Limb (tissue), 2 donors: ENCODE results near the gene KHK.

Experiments
- DNase-seq, 2 donors: peaks; one replicate each; pipeline ENCODE4 v3.0.0-alpha.2; 2016; ENCODE audit errors: extremely low spot score in 2 of 2

KHK gene

GRCh38 chr2:27080603-27080936 lies 6.0 kb upstream of the KHK start:
- DNase-seq = no peak

DNA sequence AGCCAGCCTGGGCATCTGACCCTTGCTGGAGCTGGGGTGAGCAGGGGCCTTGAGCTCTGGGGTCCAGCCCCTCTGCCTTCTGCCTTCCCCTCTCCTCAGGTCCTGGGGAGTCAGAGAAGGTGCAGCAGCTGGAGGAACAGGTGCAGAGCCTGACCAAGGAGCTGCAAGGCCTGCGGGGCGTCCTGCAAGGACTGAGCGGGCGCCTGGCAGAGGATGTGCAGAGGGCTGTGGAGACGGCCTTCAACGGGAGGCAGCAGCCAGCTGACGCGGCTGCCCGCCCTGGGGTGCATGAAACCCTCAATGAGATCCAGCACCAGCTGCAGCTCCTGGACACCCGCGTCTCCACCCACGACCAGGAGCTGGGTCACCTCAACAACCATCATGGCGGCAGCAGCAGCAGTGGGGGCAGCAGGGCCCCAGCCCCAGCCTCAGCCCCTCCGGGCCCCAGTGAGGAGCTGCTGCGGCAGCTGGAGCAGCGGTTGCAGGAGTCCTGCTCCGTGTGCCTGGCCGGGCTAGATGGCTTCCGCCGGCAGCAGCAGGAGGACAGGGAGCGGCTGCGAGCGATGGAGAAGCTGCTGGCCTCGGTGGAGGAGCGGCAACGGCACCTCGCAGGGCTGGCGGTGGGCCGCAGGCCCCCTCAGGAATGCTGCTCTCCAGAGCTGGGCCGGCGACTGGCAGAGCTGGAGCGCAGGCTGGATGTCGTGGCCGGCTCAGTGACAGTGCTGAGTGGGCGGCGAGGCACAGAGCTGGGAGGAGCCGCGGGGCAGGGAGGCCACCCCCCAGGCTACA lies 4.4 kb upstream of the KHK start:
- no peak for DNase-seq

DNA sequence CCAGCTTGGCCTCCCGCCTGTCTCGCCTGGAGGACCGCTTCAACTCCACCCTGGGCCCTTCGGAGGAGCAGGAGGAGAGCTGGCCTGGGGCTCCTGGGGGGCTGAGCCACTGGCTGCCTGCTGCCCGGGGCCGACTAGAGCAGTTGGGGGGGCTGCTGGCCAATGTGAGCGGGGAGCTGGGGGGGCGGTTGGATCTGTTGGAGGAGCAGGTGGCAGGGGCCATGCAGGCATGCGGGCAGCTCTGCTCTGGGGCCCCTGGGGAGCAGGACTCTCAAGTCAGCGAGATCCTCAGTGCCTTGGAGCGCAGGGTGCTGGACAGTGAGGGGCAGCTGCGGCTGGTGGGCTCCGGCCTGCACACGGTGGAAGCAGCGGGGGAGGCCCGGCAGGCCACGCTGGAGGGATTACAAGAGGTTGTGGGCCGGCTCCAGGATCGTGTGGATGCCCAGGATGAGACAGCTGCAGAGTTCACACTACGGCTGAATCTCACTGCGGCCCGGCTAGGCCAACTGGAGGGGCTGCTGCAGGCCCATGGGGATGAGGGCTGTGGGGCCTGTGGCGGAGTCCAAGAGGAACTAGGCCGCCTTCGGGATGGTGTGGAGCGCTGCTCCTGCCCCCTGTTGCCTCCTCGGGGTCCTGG lies 3.7 kb upstream of the KHK start:
- DNase-seq = no peak

DNA sequence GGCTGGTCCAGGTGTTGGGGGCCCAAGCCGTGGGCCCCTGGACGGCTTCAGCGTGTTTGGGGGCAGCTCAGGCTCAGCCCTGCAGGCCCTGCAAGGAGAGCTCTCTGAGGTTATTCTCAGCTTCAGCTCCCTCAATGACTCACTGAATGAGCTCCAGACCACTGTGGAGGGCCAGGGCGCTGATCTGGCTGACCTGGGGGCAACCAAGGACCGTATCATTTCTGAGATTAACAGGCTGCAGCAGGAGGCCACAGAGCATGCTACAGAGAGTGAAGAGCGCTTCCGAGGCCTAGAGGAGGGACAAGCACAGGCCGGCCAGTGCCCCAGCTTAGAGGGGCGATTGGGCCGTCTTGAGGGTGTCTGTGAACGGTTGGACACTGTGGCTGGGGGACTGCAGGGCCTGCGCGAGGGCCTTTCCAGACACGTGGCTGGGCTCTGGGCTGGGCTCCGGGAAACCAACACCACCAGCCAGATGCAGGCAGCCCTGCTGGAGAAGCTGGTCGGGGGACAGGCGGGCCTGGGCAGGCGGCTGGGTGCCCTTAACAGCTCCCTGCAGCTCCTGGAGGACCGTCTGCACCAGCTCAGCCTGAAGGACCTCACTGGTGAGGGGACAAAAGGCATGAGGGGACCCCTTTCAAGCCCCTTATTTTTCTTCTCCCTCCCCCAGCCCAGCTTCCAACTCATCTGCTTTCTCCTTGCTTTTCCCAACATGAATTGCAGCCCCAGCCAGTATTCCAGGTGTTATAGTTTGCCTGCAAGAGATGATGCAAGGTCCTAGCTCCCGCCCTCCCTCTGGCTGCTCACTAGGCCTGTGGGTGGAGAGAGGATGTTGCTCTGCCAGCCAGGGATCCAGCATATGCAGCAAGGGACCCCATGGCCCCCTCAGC lies 2.9 kb upstream of the KHK start:
- no peak for DNase-seq

- no peak for DNase-seq
Observed at GRCh38 chr2:27084297-27085061, 2.1 kb upstream of the KHK start.

DNA sequence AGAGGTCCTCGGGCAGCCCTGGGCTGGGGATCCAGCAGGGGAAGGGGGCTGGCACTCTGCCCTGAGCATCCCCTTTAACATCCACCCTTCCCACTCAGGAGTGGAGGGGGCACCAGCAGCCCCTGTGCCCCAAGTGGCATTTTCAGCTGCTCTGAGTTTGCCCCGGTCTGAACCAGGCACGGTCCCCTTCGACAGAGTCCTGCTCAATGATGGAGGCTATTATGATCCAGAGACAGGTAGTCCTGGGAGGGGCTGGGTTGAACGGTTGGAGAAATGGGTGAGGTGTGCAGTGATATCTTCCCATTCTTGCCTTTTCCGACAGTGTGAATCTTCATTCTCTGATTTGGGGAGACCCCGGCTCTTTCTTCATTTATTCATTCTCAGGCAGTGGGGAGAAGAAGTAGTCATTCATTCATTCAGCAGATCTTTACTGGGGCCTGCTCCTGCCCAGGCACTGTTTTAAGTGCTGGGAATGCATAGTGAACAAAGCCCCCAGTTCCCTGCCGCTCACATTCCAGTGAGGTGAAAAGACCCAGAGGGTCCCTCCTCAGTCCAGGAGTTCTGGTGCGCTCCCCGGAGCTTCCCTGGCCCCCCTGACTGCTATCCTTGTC lies 1.4 kb upstream of the KHK start:
- DNase-seq = no peak

- peak in 1 of 2 donors; percentile 70 for DNase-seq
Observed at GRCh38 chr2:27085673-27086089, 891 bp upstream of the KHK start.

DNA sequence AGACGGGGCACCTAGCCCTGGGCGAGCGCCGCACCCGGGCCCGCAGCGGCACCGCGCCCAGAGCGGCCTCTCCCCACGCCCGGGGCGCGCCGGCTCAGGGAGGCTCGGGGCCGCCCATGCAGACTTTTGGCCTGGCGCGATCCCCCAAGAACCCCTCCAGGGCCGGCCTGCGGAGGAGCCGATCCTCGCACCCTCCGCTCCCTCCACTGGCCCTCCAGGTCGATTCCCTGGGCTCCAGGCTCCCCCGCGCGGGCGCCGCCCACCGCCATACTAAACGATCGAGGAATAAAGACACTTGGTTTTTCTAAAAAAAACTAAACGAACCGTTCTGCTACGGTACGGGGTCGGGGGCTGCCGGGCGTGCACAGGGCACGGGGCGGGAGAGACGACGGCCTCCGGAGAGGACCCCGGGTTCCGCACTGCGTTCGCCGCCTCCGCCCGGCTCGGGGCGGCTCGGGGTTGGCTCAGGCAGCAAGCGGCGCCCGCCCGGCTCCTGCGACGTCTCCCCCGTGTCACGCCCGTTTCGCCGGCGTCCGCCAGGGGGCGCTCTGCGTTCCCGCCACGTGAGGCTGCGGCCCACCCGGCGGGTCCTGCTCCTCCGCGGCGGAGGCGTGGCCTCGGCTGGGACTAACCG lies 365 bp upstream of the KHK start:
- peak; percentile 95 to 99 for DNase-seq

- no peak for DNase-seq
Observed at GRCh38 chr2:27087823-27088410, 1.3 kb downstream of the KHK start.

DNA sequence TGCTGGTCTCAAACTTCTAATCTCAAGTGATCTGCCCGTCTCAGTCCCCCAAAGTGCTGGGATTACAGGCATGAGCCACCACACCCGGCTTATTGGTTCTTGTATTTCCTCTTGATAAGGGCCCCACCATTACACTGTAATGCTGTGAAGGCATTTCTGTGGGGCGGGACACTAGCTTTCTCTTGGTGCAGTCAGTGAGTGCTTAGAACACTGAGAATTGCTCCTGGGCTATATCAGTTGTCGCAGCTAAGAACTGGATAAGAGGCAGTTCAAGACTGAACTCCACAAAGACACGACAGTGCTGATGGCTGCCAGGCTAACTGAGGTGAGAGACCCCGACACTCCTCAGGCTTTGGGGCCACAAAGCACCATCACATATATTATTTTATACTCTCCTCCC lies 2.1 kb downstream of the KHK start:
- no peak for DNase-seq

DNA sequence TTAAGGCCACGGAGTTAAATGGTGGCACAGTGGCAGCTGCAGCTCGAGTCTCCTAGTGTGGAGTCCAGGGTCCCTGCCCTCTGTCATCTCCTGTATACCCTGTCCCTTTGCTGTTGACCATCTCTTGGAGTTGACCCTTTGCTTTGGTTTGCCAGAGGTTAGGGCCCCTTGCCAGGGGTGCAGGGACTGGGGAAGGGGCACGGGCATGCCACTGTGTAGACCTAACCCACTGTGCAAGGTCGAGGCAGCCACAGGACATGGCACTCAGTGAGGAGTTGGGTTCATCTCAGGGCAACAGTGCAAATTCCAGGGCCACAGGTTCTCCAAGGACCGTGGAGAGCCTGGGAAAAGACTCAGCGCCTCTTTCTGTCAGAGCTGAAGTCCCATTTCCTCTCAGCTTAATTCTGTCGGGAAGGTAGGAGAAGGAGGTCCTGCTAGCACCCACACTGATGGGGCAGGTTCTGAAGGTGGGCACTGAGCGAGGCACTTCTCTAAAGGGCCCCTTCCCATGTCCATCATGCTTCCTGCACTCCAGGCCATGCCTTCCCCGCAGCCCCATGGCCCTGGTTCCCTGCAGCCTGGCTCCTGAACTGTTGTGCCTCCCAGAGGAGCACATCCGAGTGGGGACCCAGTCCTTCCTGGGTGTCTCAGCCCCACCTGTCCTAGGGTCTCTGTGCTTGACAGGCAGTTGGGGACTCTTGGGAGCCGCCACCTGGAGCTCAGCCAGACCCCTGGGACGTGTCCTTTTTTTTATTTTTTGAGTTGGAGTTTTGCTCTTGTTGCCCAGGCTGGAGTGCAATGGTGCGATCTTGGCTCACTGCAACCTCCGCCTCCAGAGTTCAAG lies 2.8 kb downstream of the KHK start:
- DNase-seq = no peak

DNA sequence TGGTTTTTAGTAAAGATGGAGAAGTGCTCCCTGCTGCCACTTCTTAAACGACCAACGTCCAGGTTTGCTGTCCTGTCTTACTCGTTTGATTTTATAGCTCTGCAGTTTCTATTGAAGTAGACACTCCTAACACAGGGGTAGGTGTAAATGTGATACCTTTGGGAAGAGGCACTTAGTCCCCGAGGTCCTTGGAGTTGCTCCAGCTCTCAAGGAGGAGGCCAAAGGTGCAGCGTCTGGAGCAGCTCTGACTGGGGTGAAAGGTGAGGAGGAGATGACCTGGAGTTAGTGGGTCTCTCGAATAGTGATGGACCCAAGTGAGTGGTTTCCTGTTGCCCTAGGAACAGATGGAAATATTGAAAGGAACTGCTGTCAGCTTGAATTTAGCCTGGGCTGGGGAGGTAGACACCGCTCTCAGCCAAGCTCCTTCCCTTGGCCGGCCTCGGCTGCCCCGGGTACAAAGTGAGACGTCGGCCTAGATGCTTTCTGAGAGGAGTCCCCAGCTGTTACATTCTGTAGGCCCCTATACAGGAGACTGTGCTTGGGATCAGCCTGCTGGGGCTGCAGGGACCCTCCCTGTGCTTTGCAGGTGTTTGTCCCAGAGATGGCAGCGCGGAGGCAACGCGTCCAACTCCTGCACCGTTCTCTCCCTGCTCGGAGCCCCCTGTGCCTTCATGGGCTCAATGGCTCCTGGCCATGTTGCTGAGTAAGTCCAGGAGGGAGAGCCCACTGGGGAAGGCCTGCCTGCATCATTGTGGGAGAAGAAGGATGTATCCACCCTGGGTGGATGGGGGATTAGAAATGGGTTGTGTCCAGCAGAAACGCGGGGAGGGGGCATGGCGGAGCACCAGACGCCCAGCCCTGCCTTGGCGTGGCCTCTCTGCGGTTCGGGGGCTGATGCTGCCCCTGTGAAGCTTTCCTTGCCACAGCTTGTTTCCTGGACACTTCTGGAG lies 5.4 kb downstream of the KHK start:
- no peak for DNase-seq

DNA sequence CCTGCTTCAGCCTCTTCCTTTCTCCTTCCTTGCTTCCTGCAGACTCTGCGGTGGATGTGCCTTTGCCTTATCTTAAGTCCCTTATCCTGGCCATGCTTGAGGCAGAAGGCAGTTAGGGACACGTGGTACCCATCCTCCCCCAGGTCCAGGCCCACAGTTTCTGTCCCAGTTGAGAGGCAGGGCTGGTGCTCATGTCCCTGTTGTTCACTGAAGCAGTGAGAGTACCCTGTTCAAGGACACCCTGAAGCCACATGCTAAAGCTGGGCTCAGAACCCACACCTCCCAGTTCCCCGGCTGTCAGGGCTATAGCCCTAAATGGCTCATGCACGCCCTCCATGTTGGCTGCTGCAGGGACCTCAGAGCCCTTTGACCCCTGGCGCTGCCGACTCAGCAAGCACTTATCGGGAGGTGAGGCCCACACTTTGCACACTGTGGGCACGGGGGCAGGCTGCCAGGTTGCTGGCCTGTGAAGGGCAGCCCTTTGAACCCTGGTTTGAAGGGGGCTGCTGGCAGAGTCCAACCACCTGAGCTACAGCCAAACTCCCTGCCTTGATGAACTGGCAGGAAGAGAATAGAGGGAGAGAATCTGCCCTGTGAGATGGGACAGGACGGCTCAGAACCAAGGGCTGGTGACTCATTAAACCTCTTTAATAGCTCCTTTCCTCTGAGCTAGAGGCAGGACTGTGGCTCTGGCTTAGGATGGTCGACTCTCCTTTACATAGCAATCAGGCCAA lies 6.3 kb downstream of the KHK start:
- no peak for DNase-seq

DNA sequence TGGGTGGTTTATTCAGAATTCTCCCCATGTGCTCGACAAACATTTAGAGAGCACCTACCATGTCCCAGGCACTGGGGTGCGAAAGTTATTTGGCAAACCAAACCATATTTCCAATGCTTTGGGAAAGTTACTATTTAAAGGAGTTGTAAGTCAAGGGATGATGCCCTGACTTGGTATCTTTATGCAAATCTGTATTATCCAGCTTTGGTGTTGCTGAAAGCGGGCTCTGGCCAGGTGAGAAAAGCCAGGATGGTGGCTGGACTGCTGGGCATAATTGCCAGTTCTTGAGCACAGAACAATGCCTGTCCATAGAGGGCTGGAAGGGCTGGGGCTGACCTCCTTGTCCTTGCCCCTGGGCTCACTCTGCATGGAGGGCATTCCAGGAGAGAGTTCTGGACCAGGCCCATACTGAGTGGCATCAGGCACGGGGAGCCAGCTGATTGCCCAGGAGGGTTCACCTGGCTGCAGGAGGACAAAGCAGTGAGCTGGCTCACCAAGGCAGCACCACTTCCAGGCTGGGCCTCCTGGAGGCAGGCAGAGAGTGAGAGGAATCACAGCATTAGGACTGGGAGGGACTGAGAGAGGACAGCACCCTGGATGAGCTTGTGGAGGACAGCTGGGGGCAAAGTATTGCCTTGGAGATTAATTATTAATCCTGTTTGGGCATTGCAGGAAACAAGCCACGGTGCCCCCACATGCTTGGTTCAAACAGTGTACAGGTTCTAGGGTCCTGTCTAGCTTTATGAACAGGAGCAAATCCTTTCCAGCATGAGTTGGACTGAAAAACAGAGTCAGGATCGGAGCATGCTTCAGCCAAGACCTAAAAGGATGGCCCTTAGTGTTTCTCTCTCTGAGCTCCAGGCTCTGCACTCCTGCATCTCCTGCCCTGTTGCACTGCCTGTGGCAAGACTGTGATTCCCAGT lies 7.1 kb downstream of the KHK start:
- no peak for DNase-seq

- no peak for DNase-seq
Observed at GRCh38 chr2:27094353-27094984, 7.9 kb downstream of the KHK start.

GRCh38 chr2:27095427-27095744 lies 8.8 kb downstream of the KHK start:
- DNase-seq = no peak
